HepG2 (cell line): ENCODE results near the gene KIF19. TPM values are rescaled to one million over a fixed set of nuclear protein-coding genes. Genes with fewer than 3 reads are reported as not detected.

ENCODE experiments used
- ATAC-seq: fragments of 200-7000 bp; cut with Tn5 transposase; 3 replicates; pipeline ENCODE4 v1.9.1; 2020; ENCODE audit warnings: mild to moderate bottlenecking, moderate library complexity
- BruUV-seq: library from RNA; stranded (reverse); fragments of 400-500 nt; replicated peaks from 2 replicates; lab custom pipeline; 2021; lab: Mats Ljungman, UMichigan
- CTCF ChIA-PET: fragments of 300-600 bp; formaldehyde crosslinking; extraction: SDS; loops from one replicate; lab custom pipeline; 2021; ENCODE audit warnings: low total read pairs, inconsistent platforms, low intra/inter-chr PET ratio; lab: Yijun Ruan, JAX
- POLR2A ChIA-PET: fragments of 350-600 bp; sonication (Branson Sonifier 250); formaldehyde crosslinking; loops from one replicate; lab custom pipeline; 2020; ENCODE audit warnings: antibody characterized with exemption, inconsistent platforms; lab: Yijun Ruan, JAX
- DNase-seq: peaks from one replicate; pipeline ENCODE4 v3.0.0-alpha.2; 2015; ENCODE audit warnings: low spot score
- FAIRE-seq: peaks from 3 replicates; lab custom pipeline; 2011; peaks lifted over from hg19 to GRCh38; lab: Jason Lieb, UNC
- H2AFZ ChIP-seq: one replicate; pipeline ENCODE4 v1.6.1; 2011; ENCODE audit warnings: low read length, inconsistent platforms
- H3K27ac ChIP-seq: fragments of 300-600 bp; 3 replicates; pipeline ENCODE4 v1.8.0; 2011; ENCODE audit warnings: mixed run types, mild to moderate bottlenecking, mixed read lengths, low read length, inconsistent platforms; ENCODE audit not compliant: insufficient read depth; ENCODE audit errors: extremely low read length
- H3K27me3 ChIP-seq, 2 experiments: fragments of 200-600 bp in 1 of 2; 2 replicates in 1 of 2; 3 replicates in 1 of 2; pipeline versions ENCODE4 v1.6.0 to v1.8.0; 2011; ENCODE audit warnings: low read length in 2 of 2, mild to moderate bottlenecking in 2 of 2, moderate library complexity in 2 of 2, inconsistent platforms in 1 of 2; ENCODE audit not compliant: insufficient read depth in 2 of 2, control insufficient read depth in 1 of 2
- H3K36me3 ChIP-seq, 2 experiments: fragments of 200-600 bp in 1 of 2; replicated peaks in 1 of 2; 2 replicates in 1 of 2; 3 replicates in 1 of 2; pipeline versions ENCODE4 v1.5.1 to v1.8.0; 2011; ENCODE audit warnings: low read length in 2 of 2, inconsistent platforms in 1 of 2; ENCODE audit not compliant: insufficient read depth in 2 of 2, control insufficient read depth in 1 of 2
- H3K4me1 ChIP-seq: 2 replicates; pipeline ENCODE4 v1.5.1; 2012; ENCODE audit warnings: low read length, inconsistent platforms; ENCODE audit not compliant: insufficient read depth
- H3K4me2 ChIP-seq: 2 replicates; pipeline ENCODE4 v1.6.0; 2011; ENCODE audit warnings: low read depth, low read length, inconsistent platforms
- H3K4me3 ChIP-seq, 3 experiments: fragments of 200-600 bp in 1 of 3; sonication (generic), shearing (Covaris generic) in 1 of 3; replicated peaks in 1 of 3; 2 replicates each; pipeline ENCODE4 v1.5.1; 2011 to 2016; ENCODE audit warnings: low read length in 3 of 3, inconsistent platforms in 2 of 3, low read depth in 2 of 3, mild to moderate bottlenecking in 2 of 3, control low read depth in 1 of 3, mixed read lengths in 1 of 3; ENCODE audit not compliant: insufficient read depth in 1 of 3
- H3K79me2 ChIP-seq: one replicate; pipeline ENCODE4 v1.6.1; 2011; ENCODE audit warnings: low read length, inconsistent platforms; ENCODE audit not compliant: insufficient read depth
- H3K9ac ChIP-seq: 2 replicates; pipeline ENCODE4 v1.6.0; 2011; ENCODE audit warnings: mild to moderate bottlenecking, low read depth, low read length, inconsistent platforms; ENCODE audit not compliant: insufficient read depth
- H3K9me3 ChIP-seq: 2 replicates; pipeline ENCODE4 v1.5.1; 2012; ENCODE audit warnings: mild to moderate bottlenecking, low read length
- H4K20me1 ChIP-seq: 2 replicates; pipeline ENCODE4 v1.6.0; 2011; ENCODE audit warnings: inconsistent platforms, mild to moderate bottlenecking, low read length, moderate library complexity; ENCODE audit not compliant: insufficient read depth
- ATF7 ChIP-seq, 2 experiments: fragments of 450-650 bp in 1 of 2; sonication (generic) in 1 of 2; formaldehyde crosslinking in 1 of 2; IDR thresholded peaks; 2 replicates each; pipeline versions ENCODE4 v1.4.0 to v1.6.1; 2016 to 2020; ENCODE audit warnings: antibody characterized with exemption in 1 of 2, mild to moderate bottlenecking in 1 of 2, missing genetic modification reagents in 1 of 2
- GATAD2A ChIP-seq: IDR thresholded peaks from 2 replicates; pipeline ENCODE4 v1.6.1; 2016
- LCORL ChIP-seq, 2 experiments: fragments of 450-650 bp in 1 of 2; sonication (generic) in 1 of 2; formaldehyde crosslinking in 1 of 2; IDR thresholded peaks; 2 replicates each; pipeline versions ENCODE4 v1.5.0 to v1.6.1; 2017 to 2020; ENCODE audit warnings: antibody characterized with exemption in 1 of 2, missing genetic modification reagents in 1 of 2
- MXD4 ChIP-seq: IDR thresholded peaks from 2 replicates; pipeline ENCODE4 v1.6.1; 2016; ENCODE audit warnings: mild to moderate bottlenecking, missing biosample characterization, missing genetic modification reagents
- TRIM24 ChIP-seq: sonication (generic); formaldehyde crosslinking; IDR thresholded peaks from 2 replicates; pipeline ENCODE4 v1.8.0; 2022; ENCODE audit warnings: mild to moderate bottlenecking, missing genetic modification reagents
- ZBTB40 ChIP-seq, 2 experiments: fragments of 450-650 bp in 1 of 2; sonication (generic) in 1 of 2; formaldehyde crosslinking in 1 of 2; IDR thresholded peaks; 2 replicates each; pipeline versions ENCODE4 v1.6.1 to v1.8.0; 2016 to 2022; ENCODE audit warnings: antibody characterized with exemption in 1 of 2, mild to moderate bottlenecking in 1 of 2, missing genetic modification reagents in 1 of 2
- ZNF33B ChIP-seq: sonication (generic); formaldehyde crosslinking; IDR thresholded peaks from 2 replicates; pipeline ENCODE4 v1.5.1; 2020; ENCODE audit warnings: mild to moderate bottlenecking, missing genetic modification reagents
- ZNF674 ChIP-seq: sonication (generic); formaldehyde crosslinking; IDR thresholded peaks from 2 replicates; pipeline ENCODE4 v1.5.0; 2020; ENCODE audit warnings: low read depth, mild to moderate bottlenecking, missing genetic modification reagents
- WGBS: methylation state at CpG from one replicate; pipeline ENCODE4 v1.1.6; 2017; ENCODE audit warnings: low lambda C conversion rate; 5-methylcytosine and 5-hydroxymethylcytosine counted together
- in situ Hi-C: cut with HindIII; loops from 2 replicates; pipeline ENCODE4 v1.10.0; 2017; ENCODE audit warnings: low pct_unique_long_range_greater_than_20kb; ENCODE audit not compliant: extremely low pct_ligation_motif_present
- intact Hi-C: fragments of 100-400 bp; cut with micrococcal nuclease; formaldehyde crosslinking; loops from one replicate; pipeline ENCODE4 v1.10.0; 2022; ENCODE audit not compliant: unreplicated experiment
- polyA plus RNA-seq, 8 experiments: library from polyadenylated mRNA; depleted of rRNA in 3 of 8; stranded (reverse) in 7 of 8; unstranded in 1 of 8; fragments of >200 nt; fragmentation: Illumina TruSeq in 4 of 8; extraction: Trizol in 4 of 8; gene quantifications; 2 replicates each; pipeline versions ENCODE4 v1.2.1 to v1.2.3, GENCODE V29; 2011 to 2016; ENCODE audit warnings: low read depth in 4 of 8, missing spikeins in 1 of 8, mixed read lengths in 1 of 8; ENCODE audit not compliant: insufficient read depth in 1 of 8
- total RNA-seq, 5 experiments: library from RNA; depleted of rRNA; stranded (reverse); fragments of >200 nt; fragmentation: Illumina TruSeq; extraction: Trizol; gene quantifications; 2 replicates each; pipeline ENCODE4 v1.2.3, GENCODE V29; 2016; ENCODE audit warnings: low read depth in 1 of 5

KIF19 gene
- total and polyA plus RNA-seq, 2 of the 13 experiments (the other 11 are each of a cell fraction or from before 2014, with no cell fraction given), result not detected

DNA sequence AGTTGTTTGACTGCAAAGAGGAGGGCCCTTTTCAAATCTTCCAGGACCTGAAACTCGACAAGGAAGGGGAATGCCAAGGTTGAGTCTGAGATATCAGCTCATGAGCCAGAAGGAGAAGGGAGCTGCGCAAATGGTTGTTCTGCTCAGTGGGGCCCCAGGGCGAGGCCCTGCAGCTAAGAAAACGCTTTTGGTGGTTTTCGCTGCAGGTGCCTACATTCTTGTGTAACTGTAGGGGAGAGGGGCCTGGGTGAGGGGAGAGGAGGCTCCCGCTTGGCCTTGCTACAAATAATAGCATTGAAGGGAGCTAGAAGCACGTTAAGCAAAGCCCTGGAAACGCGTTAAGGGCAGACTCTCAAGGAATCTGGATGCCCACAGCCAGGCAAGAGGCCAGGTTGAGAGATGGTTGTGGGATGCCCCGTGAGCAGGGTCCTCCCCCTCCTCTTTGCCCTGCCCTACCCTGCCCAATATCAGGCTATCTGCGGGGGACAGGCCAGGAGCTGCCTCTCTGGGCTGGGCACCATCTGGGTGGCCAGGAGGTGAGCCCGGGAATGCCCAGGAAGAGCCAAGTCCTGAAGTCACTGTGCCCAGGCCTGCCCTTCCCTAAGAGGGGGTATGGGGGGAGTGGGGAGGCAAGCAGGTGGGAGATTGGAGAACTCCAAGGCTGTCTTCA, 63.2 kb downstream of the KIF19 start:
- POLR2A ChIA-PET, result no interaction called here
- FAIRE-seq (no peak), ATAC-seq (no peak)

GRCh38 chr17:74389937-74390679, 64.1 kb downstream of the KIF19 start:
- Histone ChIP-seq H3K27me3 (peaks cover 5 to 27% of the 10 kb centered on the region in 2 experiments; a peak in 3 of 5 replicates), H3K9ac (no peak overlapping the region), H3K27ac (no peak overlapping the region), H3K36me3 (no peaks in the 10 kb centered on the region), H3K9me3 (no peaks in the 10 kb centered on the region), H3K79me2 (no peaks in the 10 kb centered on the region), H3K4me3 (no peak overlapping the region), H3K4me1 (peaks cover 15% of the 10 kb centered on the region), H2AFZ (no peak overlapping the region), H4K20me1 (no peaks in the 10 kb centered on the region), H3K4me2 (no peak overlapping the region)
- DNase-seq (no peak), FAIRE-seq (no peak), ATAC-seq (no peak)
- CTCF ChIA-PET, result no interaction called here
- intact Hi-C loops (no loop called here), in situ Hi-C loops (no loop called here)
- 0% methylated on average over 2 of the region's 2 CpGs for WGBS
- no TSS peak for BruUV-seq
- POLR2A ChIA-PET, result no interaction called here
- TF ChIP-seq TRIM24 (CRISPR knock-in tag) (no peak), ATF7 (IDR thresholded peaks at IDR 0.05) (0 out of 2 replicates have a peak, but pooled peaks have one; percentile 10), ATF7 (CRISPR knock-in tag; IDR thresholded peaks at IDR 0.05) (no peak), MXD4 (no peak), ZBTB40 (IDR thresholded peaks at IDR 0.05) (0 out of 2 replicates have a peak, but pooled peaks have one; percentile 11), ZBTB40 (CRISPR knock-in tag; IDR thresholded peaks at IDR 0.05) (no peak), ZNF33B (CRISPR knock-in tag) (no peak)

More for the DNA sequence above, 63.2 kb downstream of the KIF19 start:
- Histone ChIP-seq H3K9ac (no peak overlapping the region), H3K36me3 (no peaks in the 10 kb centered on the region), H3K9me3 (no peaks in the 10 kb centered on the region), H2AFZ (no peak overlapping the region), H3K27me3 (peaks cover 5 to 27% of the 10 kb centered on the region in 2 experiments; a peak in 3 of 5 replicates), H3K4me1 (peaks cover 15% of the 10 kb centered on the region), H3K27ac (no peak overlapping the region), H3K4me2 (no peak overlapping the region), H4K20me1 (no peaks in the 10 kb centered on the region), H3K79me2 (no peaks in the 10 kb centered on the region), H3K4me3 (no peak overlapping the region)
- intact Hi-C loops (no loop called here), in situ Hi-C loops (no loop called here)
- no peak for TF ChIP-seq ZNF674 (CRISPR knock-in tag)
- TF ChIP-seq LCORL (IDR thresholded peaks at IDR 0.05), result no peak
- no peak for TF ChIP-seq LCORL (CRISPR knock-in tag; IDR thresholded peaks at IDR 0.05)
- TF ChIP-seq GATAD2A, result no peak
- no TSS peak for BruUV-seq
- CTCF ChIA-PET, result no interaction called here
- 33% methylated on average over 12 of the region's 12 CpGs for WGBS
- no peak for DNase-seq
